Activated CD8-positive, alpha-beta memory T cell treated with anti-CD3 and anti-CD28 coated beads, Interleukin-2, amount 10 ng/mL, durations not matched to agents 7 days and 5 days (primary cell): ENCODE results near the gene NUP85. TPM values are rescaled to one million over a fixed set of nuclear protein-coding genes. Genes with fewer than 3 reads are reported as not detected.
"Not testable (repeated sequence)": the region's sequence is repeated elsewhere in the genome, so short reads cannot be mapped to it uniquely, and the experiment has no call there.

ENCODE experiments used
- ATAC-seq: fragments of 150-1000 bp; cut with Tn5 transposase; one replicate; pipeline ENCODE4 v1.10.0; 2021; ENCODE audit warnings: moderate library complexity
- CTCF ChIA-PET: fragments of 350-600 bp; sonication (Branson Sonifier 250); formaldehyde crosslinking; loops from one replicate; lab custom pipeline; 2021; ENCODE audit warnings: antibody characterized with exemption; lab: Charles Lee
- DNase-seq: peaks from one replicate; pipeline ENCODE4 v3.0.0-alpha.2; 2020
- H3K27ac Mint-ChIP-seq: one replicate; pipeline ENCODE4 v1.8.0; 2021; ENCODE audit warnings: mild to moderate bottlenecking, mixed read lengths
- H3K27me3 Mint-ChIP-seq: one replicate; pipeline ENCODE4 v1.8.0; 2021; ENCODE audit warnings: mixed read lengths
- H3K36me3 Mint-ChIP-seq: one replicate; pipeline ENCODE4 v1.8.0; 2021; ENCODE audit warnings: mild to moderate bottlenecking, mixed read lengths
- H3K4me1 Mint-ChIP-seq: one replicate; pipeline ENCODE4 v1.8.0; 2021; ENCODE audit warnings: mixed read lengths
- H3K4me3 Mint-ChIP-seq: one replicate; pipeline ENCODE4 v1.8.0; 2021; ENCODE audit warnings: mild to moderate bottlenecking, moderate library complexity, mixed read lengths
- H3K9me3 Mint-ChIP-seq: one replicate; pipeline ENCODE4 v1.8.0; 2022; ENCODE audit warnings: low read depth, mixed read lengths
- total RNA-seq, 2 experiments: library from RNA; stranded (reverse); gene quantifications; one replicate each; pipeline ENCODE4 v1.2.3, GENCODE V29; 2021

The NUP85 gene
- total RNA-seq, 2 experiments from 2014 or later: 164 to 176 TPM

DNA sequence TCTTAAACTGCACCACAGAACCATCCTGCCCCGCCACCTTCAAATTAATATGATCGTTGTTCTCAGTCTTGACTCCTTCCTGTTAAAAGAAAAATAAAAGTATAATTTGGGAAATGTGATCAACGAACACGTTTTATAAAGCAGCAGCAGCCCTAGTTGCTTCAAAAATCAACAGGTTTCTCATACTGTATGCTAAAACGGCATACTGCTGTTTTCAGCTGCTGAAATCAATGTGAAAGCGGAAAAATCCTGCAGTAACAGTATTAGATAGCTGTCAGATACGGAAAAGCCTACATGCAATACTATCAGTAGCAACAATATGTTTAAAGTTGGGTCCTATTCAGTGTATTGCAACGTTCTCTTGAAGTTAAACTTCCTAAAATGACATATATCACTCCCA lies 24.4 kb upstream of the NUP85 start:
- peak overlapping the region; percentile 92 for H3K27ac Mint-ChIP-seq
- H3K4me1 Mint-ChIP-seq: peaks cover 53% of the 10 kb centered on the region
- ATAC-seq: no peak
- DNase-seq: no peak
- CTCF ChIA-PET: interaction anchor here (0.9 to 18.5 kb wide), 7 partner anchors 8 to 220 kb away, joined by 3 to 217 read pairs (median 6); partner anchors contain the start of gene ARMC7
- H3K4me3 Mint-ChIP-seq: peak overlapping the region; percentile 91
- peaks cover 34% of the 10 kb centered on the region for H3K36me3 Mint-ChIP-seq
- H3K9me3 Mint-ChIP-seq: no peaks in the 10 kb centered on the region
- H3K27me3 Mint-ChIP-seq: no peaks in the 10 kb centered on the region

DNA sequence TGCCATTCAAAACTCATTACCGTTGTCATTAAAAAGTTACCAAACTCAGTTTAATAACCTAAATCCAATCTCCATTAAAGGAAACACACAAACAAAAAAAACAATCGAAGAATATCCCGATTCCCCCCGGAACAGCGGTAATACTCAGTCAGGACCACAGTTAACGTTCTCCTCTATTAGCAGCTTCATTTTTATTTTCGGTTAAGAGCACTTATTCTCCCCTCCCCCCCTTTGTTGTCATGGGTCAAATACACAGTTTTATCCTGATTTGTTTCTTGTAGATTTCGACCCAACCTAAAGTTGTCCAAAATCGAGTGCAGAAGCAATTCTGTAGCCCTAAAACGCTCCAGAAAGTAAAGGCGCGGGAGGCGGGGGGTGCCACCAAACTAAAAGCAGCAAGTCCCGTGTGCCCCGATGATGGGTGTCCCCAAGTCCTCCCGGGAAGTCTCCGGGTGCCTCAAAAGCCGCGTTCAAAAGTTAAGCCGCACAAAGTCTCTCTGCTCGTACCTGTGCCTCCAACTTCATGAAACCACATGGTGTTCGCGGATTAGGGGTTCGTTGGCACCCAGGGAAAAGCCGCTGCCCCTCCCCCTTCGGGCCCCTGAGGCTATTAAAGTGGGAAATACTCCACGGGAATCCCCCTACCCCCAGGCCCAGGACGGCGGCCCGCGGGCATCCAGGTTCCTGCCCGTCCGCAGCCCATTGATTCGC lies 23.7 kb upstream of the NUP85 start:
- peak; percentile 12 for ATAC-seq
- no peaks in the 10 kb centered on the region for H3K9me3 Mint-ChIP-seq
- H3K27me3 Mint-ChIP-seq: no peaks in the 10 kb centered on the region
- peaks cover 31% of the 10 kb centered on the region for H3K36me3 Mint-ChIP-seq
- peak overlapping the region; percentile 91 for H3K4me3 Mint-ChIP-seq
- peaks cover 50% of the 10 kb centered on the region for H3K4me1 Mint-ChIP-seq
- H3K27ac Mint-ChIP-seq: peak overlapping the region; percentile 92
- DNase-seq: peak; percentile 69
- CTCF ChIA-PET: interaction anchor here (0.9 to 18.5 kb wide), 8 partner anchors 8 to 220 kb away, joined by 3 to 217 read pairs (median 6); partner anchors contain the start of gene ARMC7

DNA sequence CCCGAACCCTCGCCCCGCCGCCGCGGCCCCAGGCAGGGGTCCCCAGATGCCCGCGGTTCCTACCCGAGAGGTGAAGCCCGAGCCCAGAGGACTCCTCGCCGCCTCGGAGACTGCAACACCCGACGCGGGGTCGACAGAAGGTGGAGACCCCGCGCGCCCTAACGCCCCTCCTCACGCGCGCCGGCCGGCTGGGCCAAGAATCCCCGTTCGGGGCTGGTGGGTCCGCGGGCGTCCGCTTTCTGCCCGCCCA lies 23.2 kb upstream of the NUP85 start:
- peak overlapping the region; percentile 92 for H3K27ac Mint-ChIP-seq
- ATAC-seq (no peak), DNase-seq (no peak)
- no peaks in the 10 kb centered on the region for H3K27me3 Mint-ChIP-seq
- no peaks in the 10 kb centered on the region for H3K9me3 Mint-ChIP-seq
- peaks cover 29% of the 10 kb centered on the region for H3K36me3 Mint-ChIP-seq
- H3K4me3 Mint-ChIP-seq: peak overlapping the region; percentile 91
- H3K4me1 Mint-ChIP-seq: peaks cover 48% of the 10 kb centered on the region
- CTCF ChIA-PET: interaction anchor here (3.0 kb wide), 1 partner anchor 20 kb away, joined by 19 read pairs; no protein-coding TSS in a partner anchor

DNA sequence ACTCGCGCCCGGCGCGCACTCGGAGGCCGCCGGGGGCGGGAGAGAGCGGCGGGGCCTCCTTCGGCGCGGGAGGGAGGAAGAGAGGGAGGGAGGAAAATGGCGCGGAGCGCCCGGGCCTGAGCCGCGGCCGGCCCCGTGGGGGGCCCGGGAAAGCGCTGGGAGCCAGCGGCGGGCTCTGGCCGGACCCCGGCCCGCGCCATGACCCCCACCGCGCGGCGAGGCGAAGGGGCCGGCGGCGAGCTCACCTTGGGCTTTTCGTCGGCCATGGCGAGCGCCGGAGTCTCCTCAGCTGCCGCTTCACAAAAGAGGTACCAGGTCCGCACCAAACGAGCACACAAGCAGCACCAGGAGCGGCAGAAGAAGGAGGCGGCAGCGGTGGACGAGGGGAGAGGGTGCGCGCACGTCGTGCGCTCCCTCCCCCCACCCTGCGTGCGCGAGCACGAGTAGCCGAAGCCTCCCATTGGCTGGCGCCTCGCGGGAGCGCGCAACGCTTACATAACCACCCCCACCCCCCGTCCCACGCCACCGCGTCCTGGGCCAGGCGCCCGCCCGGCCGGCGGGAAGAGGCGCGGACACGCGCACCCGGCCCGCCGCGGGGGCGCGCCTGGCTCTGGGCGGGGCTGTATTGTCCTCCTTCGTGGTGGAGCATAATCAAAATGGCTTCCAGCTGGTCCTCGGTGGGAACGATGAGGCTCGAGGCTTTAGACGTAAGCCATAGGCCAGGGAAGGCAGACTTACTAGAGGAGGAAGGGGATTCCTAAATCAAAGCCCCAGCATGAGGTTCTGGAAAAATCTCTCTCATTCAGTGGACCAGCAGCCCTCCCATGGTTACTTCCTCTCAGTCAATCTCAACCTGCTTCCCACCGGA lies 22.7 kb upstream of the NUP85 start, which contains the start of gene SUMO2:
SUMO2 (minus strand) TSS at position 391 of the 868 bp plus-strand sequence; CDS start at position 266, 125 bp downstream.
- Mint-ChIP-seq H3K4me3 (peak within 1 kb of the TSS; percentile 91), H3K27ac (peak within 1 kb of the TSS; percentile 99), H3K4me1 (peaks cover 48% of the 10 kb centered on the region), H3K27me3 (no peaks in the 10 kb centered on the region), H3K9me3 (no peaks in the 10 kb centered on the region), H3K36me3 (peaks cover 29% of the 10 kb centered on the region)
- DNase-seq (peak; percentile 96), ATAC-seq (peak; percentile 83)
- CTCF ChIA-PET: interaction anchor here (0.5 to 3.0 kb wide), 10 partner anchors 9 to 93 kb away, joined by 3 to 19 read pairs (median 3); partner anchors contain the start of genes MIF4GD, NT5C and NUP85

DNA sequence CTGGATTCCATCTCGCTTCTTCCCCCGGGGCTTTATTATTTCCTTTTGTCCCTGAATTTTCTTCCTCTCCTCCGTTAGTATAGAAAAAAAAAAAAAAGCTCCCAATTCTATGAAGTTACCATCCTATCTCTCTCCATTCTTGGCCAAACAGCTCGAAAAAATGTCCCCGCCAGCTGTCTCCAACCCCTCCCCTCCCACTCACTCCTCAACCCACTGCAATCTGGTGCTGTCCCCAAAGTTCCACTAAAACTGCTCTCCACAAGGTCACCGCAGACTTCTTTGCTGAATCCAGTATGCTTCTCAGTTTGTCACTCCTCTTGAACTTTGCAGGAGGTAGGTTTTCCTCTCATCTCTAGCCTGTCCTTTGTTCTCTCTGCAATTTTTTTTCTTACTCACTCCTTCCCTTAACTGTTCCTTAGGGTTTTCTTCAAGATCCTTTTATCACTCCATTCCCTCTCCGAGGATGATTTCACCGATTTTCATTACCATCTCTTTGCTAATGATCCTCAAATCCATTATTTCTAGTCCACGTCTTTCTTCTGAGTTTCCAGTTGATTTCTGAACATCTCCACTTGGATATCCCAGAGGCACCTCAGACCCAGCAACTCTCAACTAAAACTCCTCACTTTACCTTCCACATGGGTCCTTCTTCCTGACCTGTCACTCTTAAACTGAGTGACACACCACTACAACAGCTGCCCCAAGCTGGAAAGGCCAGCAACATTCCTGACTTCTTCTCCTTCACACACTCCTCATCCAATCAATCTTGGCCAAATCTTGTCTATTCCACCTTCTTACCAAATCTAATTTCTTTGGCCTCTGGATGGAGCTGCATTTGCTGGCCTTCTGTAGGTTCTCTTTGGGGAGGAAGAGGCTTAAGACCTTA lies 21.2 kb upstream of the NUP85 start:
- no peak for ATAC-seq
- Mint-ChIP-seq H3K4me1 (peaks cover 43% of the 10 kb centered on the region), H3K36me3 (peaks cover 20% of the 10 kb centered on the region), H3K27ac (peak overlapping the region; percentile 99), H3K4me3 (peak overlapping the region; percentile 91), H3K9me3 (no peaks in the 10 kb centered on the region), H3K27me3 (no peaks in the 10 kb centered on the region)
- CTCF ChIA-PET: interaction anchor here (0.6 to 3.0 kb wide), 6 partner anchors 16 to 228 kb away, joined by 3 to 19 read pairs (median 4); partner anchors contain the start of gene NUP85
- DNase-seq: no peak

DNA sequence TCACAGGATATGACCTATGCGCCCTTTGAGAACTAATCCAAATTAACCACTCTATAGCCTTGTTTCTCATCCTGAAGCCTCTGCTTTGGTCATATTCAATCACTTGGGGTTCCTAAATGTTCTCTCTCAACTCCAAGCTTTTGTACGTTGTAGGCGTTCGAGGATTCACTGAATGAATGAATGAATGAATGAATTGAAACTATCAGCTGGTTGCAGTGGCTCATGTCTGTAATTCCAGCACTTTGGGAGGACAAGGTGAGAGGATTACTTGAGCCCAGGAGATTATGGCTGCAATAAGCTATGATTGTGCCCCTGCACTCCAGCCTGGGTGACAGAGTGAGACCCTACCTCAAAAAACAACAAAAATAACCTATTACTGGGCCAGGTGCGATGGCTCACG lies 16.9 kb upstream of the NUP85 start:
- DNase-seq (no peak), ATAC-seq (no peak)
- Mint-ChIP-seq H3K4me1 (peaks cover 24% of the 10 kb centered on the region), H3K27ac (peak overlapping the region; percentile 94), H3K4me3 (no peak overlapping the region), H3K36me3 (peaks cover 4% of the 10 kb centered on the region), H3K9me3 (no peaks in the 10 kb centered on the region), H3K27me3 (no peaks in the 10 kb centered on the region)
- CTCF ChIA-PET: interaction anchor here (0.8 to 6.2 kb wide), 11 partner anchors 13 to 231 kb away, joined by 3 to 59 read pairs (median 4); partner anchors contain the start of genes CDR2L, MIF4GD, NUP85 and SLC25A19

DNA sequence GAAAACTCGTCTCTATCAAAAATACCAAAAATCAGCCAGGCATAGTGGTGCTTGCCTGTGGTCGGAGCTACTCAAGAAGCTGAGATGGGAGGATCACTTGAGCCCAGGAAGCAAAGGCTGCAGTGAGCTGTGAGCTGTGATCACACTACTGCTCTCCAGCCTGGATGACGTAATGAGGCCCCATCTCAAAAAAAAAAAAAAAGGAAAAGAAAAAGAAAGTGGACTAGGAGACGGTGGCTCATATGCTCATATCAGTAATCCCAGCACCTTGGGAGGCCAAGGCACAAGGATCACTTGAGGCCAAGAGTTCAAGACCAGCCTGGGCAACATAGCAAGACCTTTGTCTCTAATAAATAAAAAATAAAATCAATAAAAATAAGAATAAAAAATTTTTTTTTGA lies 13.9 kb upstream of the NUP85 start:
- H3K4me3 Mint-ChIP-seq: no peak overlapping the region
- DNase-seq: no peak
- H3K4me1 Mint-ChIP-seq: peaks cover 13% of the 10 kb centered on the region
- CTCF ChIA-PET: interaction anchor here (0.9 to 6.2 kb wide), 6 partner anchors 8 to 77 kb away, joined by 3 to 59 read pairs (median 4); partner anchors contain the start of genes NUP85 and SUMO2
- no peak overlapping the region for H3K27ac Mint-ChIP-seq
- no peaks in the 10 kb centered on the region for H3K9me3 Mint-ChIP-seq
- no peaks in the 10 kb centered on the region for H3K36me3 Mint-ChIP-seq
- no peaks in the 10 kb centered on the region for H3K27me3 Mint-ChIP-seq
- ATAC-seq: no peak

DNA sequence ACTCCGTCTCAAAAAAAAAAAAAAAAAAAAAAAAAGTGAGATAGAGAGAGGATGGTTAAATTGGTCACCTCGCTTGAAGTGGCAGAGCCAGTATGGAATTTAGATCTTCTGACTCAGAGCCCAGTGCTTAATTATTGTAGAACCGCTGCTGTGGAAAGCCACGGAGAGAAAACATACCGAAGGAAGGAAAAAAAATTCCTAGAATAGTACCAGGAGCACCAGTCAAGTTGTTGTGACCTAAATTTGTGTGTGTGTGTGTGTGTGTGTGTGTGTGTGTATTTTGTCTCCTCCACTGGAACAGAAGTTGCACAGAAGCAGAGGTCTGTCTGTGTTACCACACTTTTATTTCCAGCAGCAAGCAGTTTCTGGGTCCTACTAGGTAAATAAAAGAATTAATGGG lies 10.6 kb upstream of the NUP85 start:
- CTCF ChIA-PET: no interaction called here
- ATAC-seq: no peak

DNA sequence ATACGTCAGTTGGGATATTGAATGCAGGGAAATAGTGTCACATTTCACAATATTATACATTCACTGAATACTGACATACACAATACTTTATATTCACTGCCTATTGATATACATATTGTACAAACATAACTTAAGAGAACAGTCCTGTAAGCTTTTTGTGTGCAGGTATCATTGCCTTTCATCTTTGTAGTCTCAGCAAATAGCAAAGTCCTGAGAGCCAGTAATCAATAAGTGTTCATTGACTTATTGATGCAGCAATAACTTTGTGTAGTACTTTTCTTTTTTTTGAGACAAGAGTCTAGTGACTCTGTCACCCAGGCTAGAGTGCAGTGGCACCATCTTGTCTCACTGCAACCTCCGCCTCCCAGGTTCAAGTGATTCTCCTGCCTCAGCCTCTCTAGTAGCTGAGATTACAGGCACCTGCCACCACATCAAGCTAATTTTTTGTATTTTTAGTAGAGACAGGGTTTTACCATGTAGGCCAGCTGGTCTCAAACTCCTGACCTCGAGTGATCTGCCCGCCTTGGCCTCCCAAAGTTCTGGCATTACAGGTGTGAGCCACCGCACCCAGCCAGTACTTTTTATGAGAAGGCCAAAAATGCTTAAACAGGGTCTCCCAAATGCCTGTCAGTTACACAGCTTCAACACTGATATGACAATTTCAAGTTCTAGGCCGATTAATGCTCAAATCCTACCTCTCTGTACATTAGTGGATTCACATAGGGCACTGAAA lies 5.4 kb upstream of the NUP85 start:
- Mint-ChIP-seq H3K36me3 (no peaks in the 10 kb centered on the region), H3K9me3 (no peaks in the 10 kb centered on the region), H3K27me3 (no peaks in the 10 kb centered on the region), H3K4me1 (peaks cover 11% of the 10 kb centered on the region), H3K27ac (no peak overlapping the region), H3K4me3 (no peak overlapping the region)
- ATAC-seq (no peak), DNase-seq (no peak)
- CTCF ChIA-PET: interaction anchor here (0.6 to 8.1 kb wide), 10 partner anchors 11 to 239 kb away, joined by 3 to 257 read pairs (median 10); partner anchors contain the start of genes ARMC7 and NT5C

More for the DNA sequence above, 10.6 kb upstream of the NUP85 start:
- no peaks in the 10 kb centered on the region for H3K36me3 Mint-ChIP-seq
- no peak overlapping the region for H3K4me3 Mint-ChIP-seq
- no peak for DNase-seq
- H3K27me3 Mint-ChIP-seq: no peaks in the 10 kb centered on the region
- no peak overlapping the region for H3K27ac Mint-ChIP-seq
- peaks cover 3% of the 10 kb centered on the region for H3K4me1 Mint-ChIP-seq
- H3K9me3 Mint-ChIP-seq: no peaks in the 10 kb centered on the region

DNA sequence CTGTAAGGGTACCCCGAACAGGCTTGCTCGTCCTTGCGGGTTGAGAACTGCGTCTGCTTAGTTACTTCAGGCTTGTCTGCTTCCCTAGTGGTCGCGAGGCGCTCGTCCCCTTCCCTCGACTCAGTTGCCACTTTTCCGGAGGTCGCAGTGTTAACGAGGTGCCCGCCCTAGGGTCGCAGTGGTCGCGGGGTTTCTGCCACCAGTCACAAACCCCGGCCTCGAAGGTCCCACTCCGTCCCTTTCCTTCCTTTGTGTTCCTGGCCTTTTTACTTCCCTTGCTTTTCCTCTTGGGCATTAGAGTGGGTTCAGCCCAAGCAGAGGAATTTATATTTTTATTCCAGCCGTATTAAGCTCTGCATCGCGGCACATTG lies 299 bp downstream of the NUP85 start:
- Mint-ChIP-seq H3K4me1 (peaks cover 28% of the 10 kb centered on the region), H3K27me3 (no peaks in the 10 kb centered on the region), H3K4me3 (peak overlapping the region; percentile 95), H3K9me3 (no peaks in the 10 kb centered on the region), H3K27ac (peak overlapping the region; percentile 96), H3K36me3 (peaks cover 16% of the 10 kb centered on the region)
- DNase-seq: no peak
- CTCF ChIA-PET: interaction anchor here (0.7 to 8.1 kb wide), 17 partner anchors 10 to 244 kb away, joined by 3 to 257 read pairs (median 4); partner anchors contain the start of genes ARMC7, MIF4GD and SLC25A19
- no peak for ATAC-seq

DNA sequence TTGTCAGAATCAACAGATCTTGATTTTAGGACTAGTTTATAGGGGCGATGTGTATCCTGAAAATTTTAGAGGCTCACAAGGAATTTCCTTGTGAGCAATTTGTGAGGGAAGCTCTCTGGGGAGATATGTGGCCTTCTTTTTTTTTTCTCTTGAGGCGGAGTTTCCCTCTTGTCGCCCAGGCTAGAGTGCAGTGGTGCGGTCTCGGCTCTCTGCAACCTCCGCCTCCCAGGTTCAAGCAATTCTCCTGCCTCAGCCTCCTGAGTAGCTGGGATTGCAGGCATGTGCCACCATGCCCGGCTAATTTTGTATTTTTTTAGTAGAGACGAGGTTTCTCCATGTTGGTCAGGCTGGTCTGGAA lies 1.6 kb downstream of the NUP85 start:
- CTCF ChIA-PET: interaction anchor here (1.1 to 8.1 kb wide), 7 partner anchors 9 to 246 kb away, joined by 3 to 257 read pairs (median 7); partner anchors contain the start of genes ARMC7 and MIF4GD
- H3K4me3 Mint-ChIP-seq: peak overlapping the region; percentile 95
- H3K4me1 Mint-ChIP-seq: peaks cover 22% of the 10 kb centered on the region
- not testable (repeated sequence) for DNase-seq, ATAC-seq, H3K27me3 Mint-ChIP-seq, H3K9me3 Mint-ChIP-seq
- H3K36me3 Mint-ChIP-seq: peaks cover 22% of the 10 kb centered on the region
- H3K27ac Mint-ChIP-seq: peak overlapping the region; percentile 36

DNA sequence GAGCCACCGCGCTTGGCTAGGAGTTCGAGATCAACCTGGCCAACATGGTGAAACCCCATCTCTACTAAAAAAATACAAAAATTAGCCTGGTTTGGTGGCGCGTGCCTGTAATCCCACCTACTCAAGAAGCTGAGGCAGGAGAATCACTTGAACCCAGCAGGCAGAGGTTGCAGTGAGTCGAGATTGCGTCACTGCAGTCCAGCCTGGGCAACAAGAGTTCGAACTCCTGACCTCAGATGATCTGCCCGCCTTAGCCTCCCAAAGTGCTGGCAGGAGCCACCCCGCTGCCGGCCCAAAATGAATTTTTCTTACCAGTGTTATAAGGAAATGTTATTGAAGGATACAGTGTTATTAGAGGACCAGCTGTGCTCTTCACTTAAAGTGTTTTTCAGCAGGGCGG lies 2.3 kb downstream of the NUP85 start:
- ATAC-seq (no peak), DNase-seq (no peak)
- peaks cover 22% of the 10 kb centered on the region for H3K4me1 Mint-ChIP-seq
- CTCF ChIA-PET: interaction anchor here (0.7 to 2.9 kb wide), 6 partner anchors 13 to 246 kb away, joined by 3 to 12 read pairs (median 6); no protein-coding TSS in a partner anchor
- no peaks in the 10 kb centered on the region for H3K27me3 Mint-ChIP-seq
- H3K27ac Mint-ChIP-seq: no peak overlapping the region
- H3K9me3 Mint-ChIP-seq: no peaks in the 10 kb centered on the region
- H3K36me3 Mint-ChIP-seq: peaks cover 25% of the 10 kb centered on the region
- H3K4me3 Mint-ChIP-seq: peak overlapping the region; percentile 24
